IMR-90 (cell line): ENCODE measurements around the gene CCNE1.

Source experiments
- CEBPB ChIP-seq: IDR thresholded peaks from 2 replicates; pipeline ENCODE4 v1.6.1; 2012; ENCODE audit warnings: low read depth, low read length, improper control_type of control experiment
- MXI1 ChIP-seq: IDR thresholded peaks from 2 replicates; pipeline ENCODE4 v1.6.1; 2012; ENCODE audit warnings: low read depth, mild to moderate bottlenecking, low read length, moderate library complexity, borderline replicate concordance
- POLR2A ChIP-seq: IDR thresholded peaks from 2 replicates; pipeline ENCODE4 v1.6.1; 2012; ENCODE audit warnings: mild to moderate bottlenecking, low read depth, low read length
- RCOR1 ChIP-seq: IDR thresholded peaks from 2 replicates; pipeline ENCODE4 v1.6.1; 2012; ENCODE audit warnings: mild to moderate bottlenecking, low read length, improper control_type of control experiment; ENCODE audit not compliant: insufficient replicate concordance
- RFX5 ChIP-seq: IDR thresholded peaks from 2 replicates; pipeline ENCODE4 v1.8.0; 2012; ENCODE audit warnings: low read depth, mild to moderate bottlenecking, low read length, moderate library complexity
- SMC3 ChIP-seq: fragments of 150-350 bp; IDR thresholded peaks from 2 replicates; pipeline ENCODE4 v1.6.1; 2016; ENCODE audit warnings: low read depth, mild to moderate bottlenecking, antibody characterized with exemption, low read length, moderate library complexity
- TF ChIP-seq, protein P1 (sequence below): conservative IDR thresholded peaks from 2 replicates; pipeline ENCODE4 v1.5.1; 2012; ENCODE audit warnings: mild to moderate bottlenecking, low read depth, low read length, improper control_type of control experiment
- TF ChIP-seq, protein P2 (sequence below): fragments of 150-350 bp; IDR thresholded peaks from 2 replicates; pipeline ENCODE4 v1.6.1; 2016; ENCODE audit warnings: low read depth, mild to moderate bottlenecking, low read length, moderate library complexity, borderline replicate concordance
- TF ChIP-seq, protein P3 (sequence below): fragments of 150-350 bp; IDR thresholded peaks from 2 replicates; pipeline ENCODE4 v1.6.1; 2017; ENCODE audit warnings: mild to moderate bottlenecking, antibody characterized with exemption, low read length, low read depth

DNA sequence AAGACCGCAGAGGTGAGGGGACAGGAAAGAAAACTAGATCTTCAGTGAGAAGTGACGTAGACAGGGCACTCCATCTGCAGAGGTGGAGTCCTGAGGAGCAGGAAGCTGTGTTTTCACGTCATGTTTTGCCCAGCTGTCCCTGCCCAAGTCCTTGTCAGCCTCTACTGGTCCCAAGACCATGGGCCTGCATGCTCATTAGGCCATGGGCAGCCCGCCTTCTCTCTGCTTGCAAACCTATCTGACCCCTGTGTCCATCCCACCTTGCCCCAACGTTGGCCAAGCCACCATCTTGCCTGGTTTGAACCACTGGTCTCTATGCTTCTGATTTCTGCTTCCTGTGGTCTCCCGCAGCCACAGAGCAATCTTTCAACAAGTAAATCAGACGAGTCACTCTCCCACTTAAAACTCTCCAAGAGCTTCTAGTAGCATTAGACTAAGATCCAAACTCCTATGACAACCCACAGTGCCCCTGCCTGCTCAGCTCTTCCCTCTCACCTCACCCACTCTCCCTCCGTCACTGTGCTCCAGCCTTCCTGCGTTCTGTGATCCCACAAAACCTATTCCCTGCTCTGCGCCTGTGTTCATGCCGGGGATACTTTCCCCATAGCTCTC lies 18.6 kb upstream of the CCNE1 start:
- TF ChIP-seq POLR2A, result no peak
- no peak for TF ChIP-seq SMC3
- TF ChIP-seq, protein P1, sequence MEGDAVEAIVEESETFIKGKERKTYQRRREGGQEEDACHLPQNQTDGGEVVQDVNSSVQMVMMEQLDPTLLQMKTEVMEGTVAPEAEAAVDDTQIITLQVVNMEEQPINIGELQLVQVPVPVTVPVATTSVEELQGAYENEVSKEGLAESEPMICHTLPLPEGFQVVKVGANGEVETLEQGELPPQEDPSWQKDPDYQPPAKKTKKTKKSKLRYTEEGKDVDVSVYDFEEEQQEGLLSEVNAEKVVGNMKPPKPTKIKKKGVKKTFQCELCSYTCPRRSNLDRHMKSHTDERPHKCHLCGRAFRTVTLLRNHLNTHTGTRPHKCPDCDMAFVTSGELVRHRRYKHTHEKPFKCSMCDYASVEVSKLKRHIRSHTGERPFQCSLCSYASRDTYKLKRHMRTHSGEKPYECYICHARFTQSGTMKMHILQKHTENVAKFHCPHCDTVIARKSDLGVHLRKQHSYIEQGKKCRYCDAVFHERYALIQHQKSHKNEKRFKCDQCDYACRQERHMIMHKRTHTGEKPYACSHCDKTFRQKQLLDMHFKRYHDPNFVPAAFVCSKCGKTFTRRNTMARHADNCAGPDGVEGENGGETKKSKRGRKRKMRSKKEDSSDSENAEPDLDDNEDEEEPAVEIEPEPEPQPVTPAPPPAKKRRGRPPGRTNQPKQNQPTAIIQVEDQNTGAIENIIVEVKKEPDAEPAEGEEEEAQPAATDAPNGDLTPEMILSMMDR, result no peak
- TF ChIP-seq, protein P2, sequence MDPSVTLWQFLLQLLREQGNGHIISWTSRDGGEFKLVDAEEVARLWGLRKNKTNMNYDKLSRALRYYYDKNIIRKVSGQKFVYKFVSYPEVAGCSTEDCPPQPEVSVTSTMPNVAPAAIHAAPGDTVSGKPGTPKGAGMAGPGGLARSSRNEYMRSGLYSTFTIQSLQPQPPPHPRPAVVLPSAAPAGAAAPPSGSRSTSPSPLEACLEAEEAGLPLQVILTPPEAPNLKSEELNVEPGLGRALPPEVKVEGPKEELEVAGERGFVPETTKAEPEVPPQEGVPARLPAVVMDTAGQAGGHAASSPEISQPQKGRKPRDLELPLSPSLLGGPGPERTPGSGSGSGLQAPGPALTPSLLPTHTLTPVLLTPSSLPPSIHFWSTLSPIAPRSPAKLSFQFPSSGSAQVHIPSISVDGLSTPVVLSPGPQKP, result no peak
- no peak for TF ChIP-seq RFX5
- TF ChIP-seq MXI1, result no peak
- TF ChIP-seq CEBPB, result no peak
- no peak for TF ChIP-seq RCOR1
- TF ChIP-seq, protein P3, sequence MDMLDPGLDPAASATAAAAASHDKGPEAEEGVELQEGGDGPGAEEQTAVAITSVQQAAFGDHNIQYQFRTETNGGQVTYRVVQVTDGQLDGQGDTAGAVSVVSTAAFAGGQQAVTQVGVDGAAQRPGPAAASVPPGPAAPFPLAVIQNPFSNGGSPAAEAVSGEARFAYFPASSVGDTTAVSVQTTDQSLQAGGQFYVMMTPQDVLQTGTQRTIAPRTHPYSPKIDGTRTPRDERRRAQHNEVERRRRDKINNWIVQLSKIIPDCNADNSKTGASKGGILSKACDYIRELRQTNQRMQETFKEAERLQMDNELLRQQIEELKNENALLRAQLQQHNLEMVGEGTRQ, result no peak
